ENCODE measurements around the gene FBXO27.

DNA sequence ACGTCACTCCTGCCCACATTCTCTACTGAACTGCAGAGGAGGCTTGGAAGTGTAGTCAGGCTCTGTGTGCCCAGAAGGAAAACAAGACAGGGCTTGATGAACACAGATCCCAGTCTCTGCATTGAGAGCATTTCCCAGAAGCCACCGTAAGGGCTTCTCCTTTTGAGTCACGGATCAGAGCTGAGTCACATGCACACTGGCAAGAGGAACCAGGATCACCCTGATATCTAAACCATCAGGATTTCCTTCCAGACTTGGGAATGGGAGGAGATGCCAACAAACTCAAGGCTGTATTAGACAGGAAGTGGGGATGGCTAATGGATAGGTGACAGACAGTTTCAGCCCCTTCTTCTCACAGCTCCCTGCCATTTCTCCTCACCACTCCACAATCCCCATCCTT is 39.1 kb downstream of the FBXO27 start:
- TF ChIP-seq, protein P1, sequence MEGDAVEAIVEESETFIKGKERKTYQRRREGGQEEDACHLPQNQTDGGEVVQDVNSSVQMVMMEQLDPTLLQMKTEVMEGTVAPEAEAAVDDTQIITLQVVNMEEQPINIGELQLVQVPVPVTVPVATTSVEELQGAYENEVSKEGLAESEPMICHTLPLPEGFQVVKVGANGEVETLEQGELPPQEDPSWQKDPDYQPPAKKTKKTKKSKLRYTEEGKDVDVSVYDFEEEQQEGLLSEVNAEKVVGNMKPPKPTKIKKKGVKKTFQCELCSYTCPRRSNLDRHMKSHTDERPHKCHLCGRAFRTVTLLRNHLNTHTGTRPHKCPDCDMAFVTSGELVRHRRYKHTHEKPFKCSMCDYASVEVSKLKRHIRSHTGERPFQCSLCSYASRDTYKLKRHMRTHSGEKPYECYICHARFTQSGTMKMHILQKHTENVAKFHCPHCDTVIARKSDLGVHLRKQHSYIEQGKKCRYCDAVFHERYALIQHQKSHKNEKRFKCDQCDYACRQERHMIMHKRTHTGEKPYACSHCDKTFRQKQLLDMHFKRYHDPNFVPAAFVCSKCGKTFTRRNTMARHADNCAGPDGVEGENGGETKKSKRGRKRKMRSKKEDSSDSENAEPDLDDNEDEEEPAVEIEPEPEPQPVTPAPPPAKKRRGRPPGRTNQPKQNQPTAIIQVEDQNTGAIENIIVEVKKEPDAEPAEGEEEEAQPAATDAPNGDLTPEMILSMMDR (IDR thresholded peaks at IDR 0.05), result no peak
- no peak for TF ChIP-seq POLR2A (IDR thresholded peaks at IDR 0.05)
